ENCODE measurements around the gene SFMBT1.

SFMBT1 gene

DNA sequence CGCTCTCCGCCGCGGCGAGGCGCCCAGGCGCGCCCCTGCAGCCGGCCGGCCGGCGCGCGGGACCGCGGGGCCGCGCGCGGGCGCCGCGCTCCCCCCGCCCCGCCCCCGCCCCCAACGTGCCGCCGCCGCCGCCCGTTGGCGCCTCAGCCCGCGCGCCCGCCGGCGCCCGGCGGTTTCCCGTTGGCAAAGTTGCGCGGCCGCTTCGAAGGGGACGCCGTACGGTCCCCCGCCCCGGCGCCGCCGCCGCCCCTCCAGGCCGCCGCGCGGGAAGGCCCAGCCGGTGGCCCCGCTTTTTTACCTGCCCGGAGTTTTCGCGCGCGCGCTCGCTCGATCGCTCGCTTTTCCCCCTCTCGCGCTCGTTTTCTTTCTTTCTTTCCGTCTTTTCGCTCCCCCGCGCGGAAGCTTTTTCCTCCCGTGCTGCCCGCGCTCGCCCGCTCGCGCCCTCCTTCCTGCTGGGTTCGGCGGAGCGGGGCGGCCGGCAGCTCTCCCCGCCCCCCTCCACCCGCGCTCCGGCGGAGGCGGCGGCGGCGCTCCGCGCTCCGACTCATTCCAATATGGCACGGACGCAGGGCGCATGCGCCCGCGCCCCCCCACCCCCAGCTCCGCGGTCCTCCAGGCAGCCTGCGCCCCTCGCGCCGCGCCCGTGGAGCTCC lies at the start of gene SFMBT1:
TSS of gene SFMBT1 (minus strand) at position 556 of the 653 bp plus-strand sequence. CDS start 76,945 bp downstream, outside the sequence.
- peak; percentile 68 for DNase-seq

DNA sequence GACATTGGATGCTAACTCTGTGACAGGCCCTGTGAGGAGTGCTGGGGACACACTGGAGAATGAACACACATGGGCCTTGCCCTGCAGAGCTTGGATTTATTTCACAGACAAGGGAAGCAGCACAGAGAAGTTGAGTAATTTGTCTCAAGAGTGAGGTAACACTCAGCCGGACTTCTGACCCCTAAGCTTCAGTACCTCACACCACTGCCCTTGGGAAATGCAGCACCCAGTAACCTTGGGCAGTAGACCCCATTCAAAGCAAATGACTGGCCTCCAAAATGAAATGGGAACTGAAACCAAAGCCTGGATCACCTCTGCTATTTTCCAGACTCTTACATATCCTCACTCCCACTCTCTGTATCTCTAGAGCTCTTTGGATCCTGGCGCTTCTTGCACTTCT lies 47.1 kb upstream of the SFMBT1 start:
- DNase-seq: no peak

DNA sequence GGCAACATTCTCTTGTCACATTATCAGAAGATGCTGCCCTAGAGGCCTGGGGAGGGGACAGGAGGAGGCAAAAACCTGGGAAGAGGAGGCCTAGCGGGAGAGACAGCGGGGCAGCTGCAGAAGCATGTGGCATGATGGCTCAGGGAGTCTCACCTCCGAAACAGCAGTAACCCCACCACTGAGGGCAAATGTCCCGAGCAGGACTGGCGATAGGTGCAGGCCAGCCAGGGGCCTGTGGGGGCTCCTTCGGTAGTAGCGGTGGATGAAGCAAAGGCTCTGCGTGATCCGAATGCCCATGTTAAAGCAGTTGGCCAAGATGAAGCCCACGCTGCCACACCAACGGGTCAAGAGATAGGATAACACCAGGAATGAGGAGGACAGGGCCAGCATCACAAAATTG lies 46.3 kb upstream of the SFMBT1 start:
- no peak for DNase-seq

DNA sequence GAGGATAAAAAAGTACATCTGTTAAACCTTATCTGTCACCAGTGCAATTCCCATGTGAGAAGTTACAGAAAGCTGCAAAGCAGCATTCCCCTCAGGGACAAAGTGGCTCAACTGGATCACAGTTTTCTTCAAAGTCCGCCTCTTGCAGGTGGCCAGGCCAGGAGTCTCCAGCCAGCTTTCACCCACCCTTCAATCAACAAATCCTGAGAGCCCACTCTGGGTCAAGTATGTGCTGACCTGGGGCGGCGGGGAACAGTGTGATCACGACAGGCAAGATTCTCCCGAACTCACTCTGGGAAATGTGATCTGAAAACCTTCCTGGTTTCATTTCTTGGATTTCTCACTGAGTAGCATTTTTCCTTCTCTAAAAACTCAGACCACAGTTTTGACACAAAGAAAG lies 45.1 kb upstream of the SFMBT1 start:
- DNase-seq: no peak

DNA sequence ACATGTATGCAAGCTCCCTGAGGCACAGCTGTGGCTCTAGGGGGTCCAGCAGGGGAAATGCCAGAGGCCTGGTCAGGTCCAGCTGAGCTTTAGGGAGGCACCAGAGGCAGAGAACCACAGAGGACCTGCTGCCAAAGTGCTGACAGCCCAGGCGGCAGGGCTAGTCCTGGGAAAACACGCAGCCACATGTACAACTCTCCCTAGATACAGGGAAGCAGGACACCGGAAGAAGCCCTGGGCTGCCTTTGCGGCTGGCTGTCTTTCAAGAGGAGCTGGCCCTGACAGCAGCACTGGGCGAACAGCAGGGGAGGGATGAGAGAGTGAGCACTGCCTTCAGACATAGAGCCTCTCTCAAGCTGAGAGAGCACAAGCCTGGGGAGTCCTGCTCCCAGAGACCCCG lies 43.6 kb upstream of the SFMBT1 start:
- no peak for DNase-seq

DNA sequence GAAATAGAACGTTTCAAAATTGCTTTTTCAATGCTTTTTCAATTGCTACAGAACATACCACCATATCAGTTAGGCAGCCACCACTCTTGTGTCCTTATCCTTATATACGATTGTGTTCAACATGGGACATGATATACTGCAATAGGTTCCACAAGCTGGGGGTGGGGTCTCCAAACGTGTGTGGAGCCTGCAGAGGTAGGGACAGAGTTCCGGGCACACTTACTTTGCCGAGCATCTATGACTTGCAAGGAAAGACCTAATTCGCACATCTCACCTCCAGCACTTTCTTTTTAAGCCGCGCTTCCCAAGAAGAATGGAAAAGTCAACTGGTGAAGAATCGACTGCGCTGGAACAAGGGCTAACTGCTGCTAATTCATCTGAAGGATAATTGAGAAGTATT lies 39.6 kb upstream of the SFMBT1 start:
- no peak for DNase-seq

GRCh38 chr3:53084310-53085001 lies 38.6 kb upstream of the SFMBT1 start:
- no peak for DNase-seq

- DNase-seq: no peak
Measured at GRCh38 chr3:53083949-53084309, 38.1 kb upstream of the SFMBT1 start.

DNA sequence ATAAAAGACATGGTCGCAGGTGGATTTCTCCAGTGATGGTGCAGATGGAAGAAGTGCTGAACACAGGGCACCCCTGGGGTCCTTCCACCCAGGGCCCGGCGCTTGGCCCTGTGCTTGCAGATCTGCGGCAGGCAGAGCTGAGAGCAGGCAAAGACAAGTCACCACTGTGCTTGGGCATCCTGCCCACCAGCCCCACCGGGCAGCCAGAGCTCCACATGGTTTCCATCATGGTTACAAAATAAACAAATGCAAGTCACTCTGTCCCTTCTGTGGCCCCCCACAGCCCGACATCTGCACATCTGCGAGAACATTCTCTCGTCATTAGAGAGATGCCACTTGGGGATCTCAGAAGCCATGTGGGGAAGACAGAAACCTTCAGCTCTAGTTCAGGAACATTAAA lies 37.6 kb upstream of the SFMBT1 start:
- DNase-seq: no peak

DNA sequence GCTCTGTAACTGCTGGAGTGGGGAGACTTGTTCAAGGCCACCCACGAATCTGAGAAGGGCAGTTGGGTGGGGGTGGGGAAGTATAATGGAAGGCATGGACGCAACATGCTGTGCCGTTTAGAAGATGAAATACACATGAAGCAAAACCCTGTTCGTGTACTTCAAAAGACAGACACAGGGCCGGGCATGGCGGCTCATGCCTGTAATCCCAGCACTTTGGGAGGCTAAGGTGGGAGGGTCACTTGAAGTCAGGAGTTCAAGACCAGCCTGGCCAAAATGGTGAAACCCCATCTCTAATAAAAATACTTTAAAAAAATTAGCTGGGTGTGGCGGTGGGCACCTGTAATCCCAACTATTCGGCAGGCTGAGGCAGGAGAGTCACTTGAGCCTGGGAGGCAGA lies 36.9 kb upstream of the SFMBT1 start:
- no peak for DNase-seq

- DNase-seq: no peak
Measured at GRCh38 chr3:53081318-53081717, 35.4 kb upstream of the SFMBT1 start.

DNA sequence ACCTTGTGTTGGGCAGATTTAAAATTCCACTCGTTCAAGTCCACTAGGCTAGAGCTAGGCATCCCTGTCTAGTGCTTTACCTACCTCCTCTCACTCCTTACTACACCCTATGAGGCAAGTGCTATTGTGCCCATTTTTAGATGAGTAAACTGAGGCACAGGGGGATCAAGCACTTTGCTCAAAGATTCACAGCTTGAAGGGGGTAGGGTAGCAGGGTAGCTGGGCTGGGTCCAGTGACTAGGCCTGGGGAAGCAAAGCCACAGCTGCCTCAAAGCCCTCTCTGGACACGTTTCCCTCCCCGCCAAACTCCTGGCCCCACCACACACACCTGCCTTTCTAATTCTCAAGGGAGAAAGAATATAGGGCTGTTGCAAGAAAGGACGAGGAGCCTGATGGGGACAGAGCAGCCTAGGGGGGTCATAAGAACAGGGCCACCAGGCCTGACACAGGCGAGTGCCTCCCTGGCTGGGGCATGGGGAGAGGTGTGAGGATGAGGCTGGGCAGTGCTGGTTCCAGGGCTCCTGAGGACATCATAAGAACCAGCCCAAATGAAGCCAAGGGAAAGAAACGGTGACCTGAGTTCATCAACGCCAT lies 34.8 kb upstream of the SFMBT1 start:
- DNase-seq: no peak

GRCh38 chr3:53079791-53080555 lies 34.1 kb upstream of the SFMBT1 start:
- DNase-seq: no peak

GRCh38 chr3:53079147-53079546 lies 33.3 kb upstream of the SFMBT1 start:
- DNase-seq: no peak

GRCh38 chr3:53078656-53079055 lies 32.8 kb upstream of the SFMBT1 start:
- no peak for DNase-seq

DNA sequence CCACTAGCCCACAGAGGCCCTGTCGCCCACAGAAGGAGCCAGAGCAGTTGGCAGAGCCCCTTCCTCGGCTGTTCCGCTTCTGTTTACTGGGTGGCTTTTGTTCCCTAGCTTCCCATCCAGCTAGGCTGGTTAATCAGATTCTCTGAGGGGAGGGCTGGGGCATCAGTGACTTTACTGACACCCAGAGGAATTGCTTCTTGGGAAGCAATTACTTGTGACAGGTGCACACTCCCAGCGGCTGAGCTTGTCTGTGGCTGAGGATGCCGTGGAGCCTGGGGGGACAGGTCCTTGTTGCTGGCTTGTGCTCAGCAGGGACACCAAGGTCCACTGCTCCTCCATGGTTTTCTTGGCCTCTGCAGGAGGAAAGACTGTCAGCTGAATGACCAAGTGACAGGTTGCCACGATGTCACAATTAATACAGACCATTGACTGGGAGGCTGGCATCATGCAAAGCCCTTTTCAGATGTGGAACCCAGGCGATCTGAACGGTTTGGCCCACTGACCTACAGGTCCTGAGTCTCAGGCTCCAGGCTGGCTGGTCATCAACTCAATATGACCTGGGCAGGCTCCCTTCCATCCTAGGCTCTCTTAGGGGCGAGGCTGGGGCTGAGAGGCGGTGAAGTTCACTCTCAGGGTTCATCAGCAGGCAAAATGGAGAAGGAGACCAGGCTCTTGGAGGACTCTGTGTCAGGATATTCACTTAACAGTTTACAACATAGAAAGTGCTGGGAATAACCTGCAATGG lies 31.8 kb upstream of the SFMBT1 start:
- no peak for DNase-seq

DNA sequence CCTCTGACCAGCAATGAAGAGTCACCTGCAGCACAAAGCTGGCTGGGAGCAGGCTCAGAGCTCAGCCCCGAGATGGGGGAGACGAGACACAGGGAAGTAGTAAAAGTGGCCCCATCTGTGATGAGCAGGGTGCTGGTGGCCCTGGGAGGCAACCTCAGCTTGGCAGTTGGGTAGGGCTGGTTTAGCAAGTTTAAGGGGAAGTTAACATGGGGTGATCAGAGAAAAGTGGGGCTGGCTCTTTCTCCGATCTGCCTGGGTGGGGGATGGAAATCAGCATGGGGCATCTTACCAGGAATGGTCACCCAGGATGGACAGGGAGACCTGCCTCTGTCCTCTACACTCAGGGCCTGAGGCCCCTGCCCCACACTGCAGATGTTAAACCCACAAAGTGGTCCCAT lies 29.9 kb upstream of the SFMBT1 start:
- DNase-seq: no peak

- no peak for DNase-seq
Measured at GRCh38 chr3:53074761-53075742, 29.2 kb upstream of the SFMBT1 start.

- no peak for DNase-seq
Measured at GRCh38 chr3:53074366-53074696, 28.5 kb upstream of the SFMBT1 start.

DNA sequence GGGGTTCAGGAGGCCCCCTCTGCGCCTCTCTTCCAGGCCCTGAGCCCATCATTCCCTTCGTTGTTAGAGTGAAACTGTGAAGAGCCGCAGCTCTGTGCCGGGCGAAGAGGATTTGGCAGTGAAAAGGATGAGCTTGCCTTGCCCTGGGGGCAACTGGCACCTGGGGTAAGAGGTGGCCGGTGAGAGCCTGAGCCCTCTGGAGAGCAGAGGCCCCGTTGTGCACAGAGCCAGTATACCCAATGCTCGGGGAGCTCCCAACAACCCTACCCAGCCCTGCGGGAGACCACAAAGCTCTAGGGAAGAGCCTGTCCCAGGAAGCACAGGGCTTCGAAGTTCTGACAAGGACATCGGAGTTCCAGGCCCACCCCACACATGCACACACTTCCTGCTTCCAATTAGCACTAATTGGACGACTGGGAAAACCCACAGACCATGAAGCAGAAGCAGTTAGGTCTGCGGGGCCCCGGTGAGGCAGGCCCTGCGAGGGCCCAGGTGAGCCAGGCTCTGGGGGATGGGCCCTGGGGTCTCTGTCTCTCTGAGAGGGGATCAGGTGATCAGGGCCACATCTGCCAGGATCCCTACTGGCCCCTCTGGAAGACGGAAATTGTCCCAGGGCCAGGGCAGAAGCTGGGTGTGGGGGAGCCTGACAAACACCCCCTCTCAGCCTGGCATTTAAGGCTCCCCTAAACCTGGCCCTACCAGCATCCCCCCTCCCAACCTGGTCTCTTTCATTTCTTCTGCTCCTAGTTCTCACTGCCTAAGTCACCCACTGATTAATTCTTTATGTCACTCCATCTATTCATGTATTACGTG lies 27.9 kb upstream of the SFMBT1 start:
- DNase-seq: no peak
